SK-N-SH treated with all-trans-retinoic acid at 6 μM for 48 hours (cell line): ENCODE data around the gene GRB14.

Experiments used
- ATAC-seq: fragments of 200-7000 bp; cut with Tn5 transposase; 3 replicates; pipeline ENCODE4 v1.9.1; 2020; ENCODE audit warnings: mild to moderate bottlenecking, moderate library complexity
- ARNTL ChIP-seq: fragments of 450-650 bp; formaldehyde crosslinking; IDR thresholded peaks from 2 replicates; pipeline ENCODE4 v1.5.0; 2020; ENCODE audit warnings: low read depth, mild to moderate bottlenecking, moderate library complexity, borderline replicate concordance
- CREB5 ChIP-seq: fragments of 250-450 bp; sonication (Bioruptor Pico); IDR thresholded peaks from 2 replicates; pipeline ENCODE4 v1.5.1; 2020; ENCODE audit warnings: low read depth, mild to moderate bottlenecking, moderate library complexity
- CSDC2 ChIP-seq: fragments of 250-450 bp; sonication (Bioruptor Pico); IDR thresholded peaks from 2 replicates; pipeline ENCODE4 v1.5.0; 2020; ENCODE audit warnings: mild to moderate bottlenecking, moderate library complexity
- CSRNP3 ChIP-seq: fragments of 250-450 bp; sonication (Bioruptor Pico); IDR thresholded peaks from 2 replicates; pipeline ENCODE4 v1.5.1; 2021; ENCODE audit warnings: mild to moderate bottlenecking, moderate library complexity
- ESRRG ChIP-seq: fragments of 250-450 bp; sonication (Bioruptor Pico); IDR thresholded peaks from 2 replicates; pipeline ENCODE4 v1.6.1; 2021; ENCODE audit warnings: mild to moderate bottlenecking
- GLIS3 ChIP-seq: fragments of 250-450 bp; sonication (Bioruptor Pico); IDR thresholded peaks from 2 replicates; pipeline ENCODE4 v1.5.0; 2020; ENCODE audit warnings: mild to moderate bottlenecking, moderate library complexity
- ISL1 ChIP-seq: fragments of 250-450 bp; sonication (Bioruptor Pico); IDR thresholded peaks from 2 replicates; pipeline ENCODE4 v2.1.2; 2022; ENCODE audit warnings: mild to moderate bottlenecking, moderate library complexity
- PATZ1 ChIP-seq: fragments of 250-450 bp; sonication (Bioruptor Pico); IDR thresholded peaks from 2 replicates; pipeline ENCODE4 v1.8.0; 2020; ENCODE audit warnings: mild to moderate bottlenecking, moderate library complexity, borderline replicate concordance
- PPARA ChIP-seq: fragments of 250-450 bp; sonication (Bioruptor Pico); IDR thresholded peaks from 2 replicates; pipeline ENCODE4 v1.5.0; 2020; ENCODE audit warnings: mild to moderate bottlenecking, borderline replicate concordance
- RARB ChIP-seq: fragments of 250-450 bp; sonication (Bioruptor Pico); IDR thresholded peaks from 2 replicates; pipeline ENCODE4 v1.8.0; 2021; ENCODE audit warnings: mild to moderate bottlenecking, moderate library complexity
- SNAI2 ChIP-seq: fragments of 250-450 bp; sonication (Bioruptor Pico); IDR thresholded peaks from 2 replicates; pipeline ENCODE4 v1.5.0; 2020; ENCODE audit warnings: mild to moderate bottlenecking, moderate library complexity
- TCF4 ChIP-seq: fragments of 250-450 bp; sonication (Bioruptor Pico); IDR thresholded peaks from 2 replicates; pipeline ENCODE4 v1.8.0; 2021; ENCODE audit warnings: mild to moderate bottlenecking, moderate library complexity, borderline replicate concordance
- TOX ChIP-seq: fragments of 250-450 bp; sonication (Bioruptor Pico); IDR thresholded peaks from 2 replicates; pipeline ENCODE4 v1.8.0; 2021; ENCODE audit warnings: mild to moderate bottlenecking, moderate library complexity, borderline replicate concordance
- TSHZ2 ChIP-seq: fragments of 250-450 bp; sonication (Bioruptor Pico); IDR thresholded peaks from 2 replicates; pipeline ENCODE4 v1.5.0; 2020; ENCODE audit warnings: mild to moderate bottlenecking, moderate library complexity
- ZFP3 ChIP-seq: fragments of 250-450 bp; sonication (Bioruptor Pico); IDR thresholded peaks from 2 replicates; pipeline ENCODE4 v1.5.0; 2020; ENCODE audit warnings: mild to moderate bottlenecking, moderate library complexity
- ZNF8 ChIP-seq: fragments of 450-650 bp; formaldehyde crosslinking; IDR thresholded peaks from 2 replicates; pipeline ENCODE4 v1.5.0; 2020; ENCODE audit warnings: mild to moderate bottlenecking, moderate library complexity

Gene GRB14

GRCh38 chr2:164496881-164497280, 124.4 kb downstream of the GRB14 start:
- ATAC-seq, result no peak

GRCh38 chr2:164496421-164496820, 124.9 kb downstream of the GRB14 start:
- TF ChIP-seq RARB (CRISPR knock-in tag), result no peak
- no peak for TF ChIP-seq GLIS3 (CRISPR knock-in tag)
- no peak for TF ChIP-seq CSDC2 (CRISPR knock-in tag)
- no peak for TF ChIP-seq PATZ1 (CRISPR knock-in tag)
- no peak for TF ChIP-seq ISL1
- no peak for TF ChIP-seq PPARA (CRISPR knock-in tag)
- no peak for TF ChIP-seq SNAI2 (CRISPR knock-in tag)
- no peak for TF ChIP-seq CSRNP3 (CRISPR knock-in tag)
- TF ChIP-seq ZNF8 (CRISPR knock-in tag), result no peak
- TF ChIP-seq TCF4, result no peak
- no peak for ATAC-seq

More at GRCh38 chr2:164496881-164497280, 124.4 kb downstream of the GRB14 start:
- no peak for TF ChIP-seq SNAI2 (CRISPR knock-in tag)

- no peak for TF ChIP-seq ZFP3
- TF ChIP-seq CREB5 (CRISPR knock-in tag), result no peak
- no peak for TF ChIP-seq CSDC2 (CRISPR knock-in tag)
- no peak for TF ChIP-seq GLIS3 (CRISPR knock-in tag)
- peak; percentile 27; the same call in 1 of the 2 replicates for TF ChIP-seq ISL1
- peak; percentile 80 for ATAC-seq
Observed at GRCh38 chr2:164495491-164496223, 125.6 kb downstream of the GRB14 start.

- TF ChIP-seq ISL1 (0 out of 2 replicates have a peak, but pooled peaks have one; percentile 34), CSDC2 (CRISPR knock-in tag) (no peak), TSHZ2 (CRISPR knock-in tag) (no peak), ARNTL (no peak), CSRNP3 (CRISPR knock-in tag) (no peak), ZFP3 (no peak), TOX (CRISPR knock-in tag) (no peak)
- ATAC-seq, result peak; percentile 31; the same call in 2 of the 3 replicates
Observed at GRCh38 chr2:164485541-164485940, 135.7 kb downstream of the GRB14 start.

- ATAC-seq, result peak; percentile 78
- TF ChIP-seq PATZ1 (CRISPR knock-in tag) (no peak), SNAI2 (CRISPR knock-in tag) (no peak), TSHZ2 (CRISPR knock-in tag) (no peak), PPARA (CRISPR knock-in tag) (no peak), ESRRG (CRISPR knock-in tag) (no peak)
Observed at GRCh38 chr2:164479460-164479859, 141.8 kb downstream of the GRB14 start.
